Measurements from ENCODE around the gene GALR3.

The GALR3 gene

DNA sequence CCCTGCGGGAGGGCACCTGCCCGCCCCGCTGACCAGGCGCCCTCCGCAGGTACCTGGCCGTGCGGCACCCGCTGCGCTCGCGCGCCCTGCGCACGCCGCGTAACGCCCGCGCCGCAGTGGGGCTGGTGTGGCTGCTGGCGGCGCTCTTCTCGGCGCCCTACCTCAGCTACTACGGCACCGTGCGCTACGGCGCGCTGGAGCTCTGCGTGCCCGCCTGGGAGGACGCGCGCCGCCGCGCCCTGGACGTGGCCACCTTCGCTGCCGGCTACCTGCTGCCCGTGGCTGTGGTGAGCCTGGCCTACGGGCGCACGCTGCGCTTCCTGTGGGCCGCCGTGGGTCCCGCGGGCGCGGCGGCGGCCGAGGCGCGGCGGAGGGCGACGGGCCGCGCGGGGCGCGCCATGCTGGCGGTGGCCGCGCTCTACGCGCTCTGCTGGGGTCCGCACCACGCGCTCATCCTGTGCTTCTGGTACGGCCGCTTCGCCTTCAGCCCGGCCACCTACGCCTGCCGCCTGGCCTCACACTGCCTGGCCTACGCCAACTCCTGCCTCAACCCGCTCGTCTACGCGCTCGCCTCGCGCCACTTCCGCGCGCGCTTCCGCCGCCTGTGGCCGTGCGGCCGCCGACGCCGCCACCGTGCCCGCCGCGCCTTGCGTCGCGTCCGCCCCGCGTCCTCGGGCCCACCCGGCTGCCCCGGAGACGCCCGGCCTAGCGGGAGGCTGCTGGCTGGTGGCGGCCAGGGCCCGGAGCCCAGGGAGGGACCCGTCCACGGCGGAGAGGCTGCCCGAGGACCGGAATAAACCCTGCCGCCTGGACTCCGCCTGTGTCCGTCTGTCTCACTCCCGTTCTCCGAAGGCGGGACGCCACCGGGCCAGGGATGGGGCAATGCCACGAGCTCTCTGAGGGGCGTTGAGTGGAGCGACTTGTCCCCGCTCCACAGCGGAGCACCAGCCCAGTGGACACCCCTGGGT is 1.8 kb downstream of the GALR3 start:
- DNase-seq = no peak

DNA sequence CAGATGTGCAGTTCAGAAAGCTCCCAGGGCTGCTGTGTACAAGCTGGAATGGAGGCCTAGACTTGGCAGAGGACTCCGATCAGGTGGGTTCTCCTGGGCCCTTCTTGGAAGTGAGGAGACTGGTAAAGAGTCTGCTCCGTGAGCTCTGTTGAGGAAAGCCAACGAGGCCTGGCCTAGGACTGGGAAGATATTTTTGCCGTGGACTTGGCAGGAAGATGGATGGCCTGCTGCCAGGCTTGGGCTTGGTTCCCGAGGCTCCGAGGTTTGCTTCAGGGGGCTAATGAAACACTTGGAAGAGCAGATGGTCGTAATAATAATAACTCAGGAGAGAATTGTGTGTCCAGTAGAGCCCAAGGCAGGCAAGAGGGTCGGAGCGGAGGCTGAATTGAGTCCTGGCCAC is 3.9 kb downstream of the GALR3 start:
- DNase-seq = no peak

DNA sequence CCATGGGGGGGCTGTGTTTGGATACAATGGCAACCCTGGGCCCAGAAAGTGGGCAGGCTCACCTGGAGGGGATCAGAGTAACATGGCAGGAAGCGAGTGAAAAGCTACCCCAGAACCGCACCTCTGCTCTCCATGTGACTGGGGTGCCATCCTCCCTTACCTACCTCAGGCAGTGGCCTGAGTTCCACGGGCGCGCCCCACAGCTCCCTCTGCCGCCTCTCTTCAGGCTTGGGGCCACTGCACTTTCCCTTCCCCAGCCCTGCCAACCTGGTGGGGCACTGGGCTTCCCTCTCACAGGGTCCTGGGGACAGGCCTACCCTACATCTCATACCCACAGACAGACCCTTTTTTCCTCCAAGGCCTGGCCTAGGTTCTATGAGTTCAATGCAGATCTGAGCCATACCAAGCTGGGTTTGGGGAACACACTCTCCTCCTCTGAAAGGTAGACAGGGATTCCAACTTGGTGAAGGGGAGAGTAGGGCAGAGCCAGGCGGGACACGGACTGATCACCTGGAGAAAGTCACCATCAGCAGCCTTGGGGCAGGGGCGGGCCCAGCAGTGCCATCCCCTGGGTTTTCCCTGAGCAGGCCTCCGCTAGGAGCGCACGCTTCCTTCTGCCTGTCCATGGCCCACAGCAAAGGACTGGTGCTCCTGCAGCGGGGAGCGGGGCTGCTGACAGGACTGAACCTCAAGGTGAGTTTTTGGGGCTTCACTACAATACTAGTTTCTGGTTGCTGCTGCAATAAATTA is 7.1 kb downstream of the GALR3 start:
- no peak for DNase-seq

DNA sequence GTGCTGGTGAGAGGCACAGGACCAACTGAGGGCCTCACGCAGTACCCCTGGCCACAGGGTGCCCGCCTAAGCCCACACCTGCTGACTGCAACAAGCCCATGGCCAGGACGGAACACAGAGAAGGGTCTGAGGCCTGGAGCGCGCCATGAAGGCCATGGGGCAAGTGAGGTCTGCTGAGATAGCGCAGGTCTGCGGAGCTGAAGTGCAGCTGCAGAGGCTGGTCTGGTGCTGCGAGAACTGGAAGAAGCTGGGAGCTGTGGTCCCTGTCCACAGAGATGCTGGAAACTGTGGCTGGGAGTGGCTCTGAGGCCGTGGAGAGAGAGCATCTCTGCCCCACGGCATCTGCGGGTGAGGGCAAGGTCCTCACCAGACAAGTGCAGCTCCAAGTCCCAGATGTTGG is 8.3 kb downstream of the GALR3 start:
- DNase-seq = no peak

DNA sequence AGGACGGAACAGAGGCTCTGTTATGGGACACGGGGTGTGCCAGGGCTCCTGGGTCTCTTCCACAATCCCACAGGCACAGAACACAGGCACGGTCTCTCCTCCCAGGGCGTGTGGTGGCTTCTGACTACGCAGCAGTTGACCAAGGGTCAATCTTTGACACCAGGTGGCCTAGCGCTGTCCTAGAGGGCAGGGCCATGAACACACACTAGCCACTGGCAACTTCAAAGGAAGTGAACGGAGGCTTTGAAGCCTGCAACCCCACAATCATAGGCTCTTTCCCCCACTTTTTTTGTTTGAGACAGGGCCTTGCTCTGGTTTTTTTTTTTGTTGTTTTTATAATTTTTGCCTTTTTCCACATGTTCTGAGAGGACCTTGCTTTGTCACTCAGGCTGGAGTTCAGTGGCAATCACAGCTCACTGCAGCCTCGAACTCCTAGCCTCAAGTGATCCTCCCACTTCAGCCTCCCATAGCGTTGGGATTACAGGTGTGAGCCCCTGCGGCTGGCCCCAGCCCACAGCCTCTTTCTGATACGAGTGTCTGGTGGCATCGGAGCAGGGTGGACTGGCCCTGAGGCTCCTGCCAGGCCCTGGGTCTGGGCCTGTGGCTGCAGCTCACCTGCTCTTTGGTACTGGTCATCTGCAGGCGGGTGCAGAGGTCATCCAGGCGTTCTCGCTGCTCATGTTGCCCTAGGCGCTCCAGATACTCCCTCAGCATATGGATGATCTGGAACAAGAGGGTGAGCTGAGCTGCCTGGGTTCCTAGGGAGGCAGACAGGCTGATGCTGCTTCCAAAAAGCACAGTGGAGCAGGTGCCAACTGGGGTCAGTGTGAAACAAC is 9.1 kb downstream of the GALR3 start:
- DNase-seq = no peak

DNA sequence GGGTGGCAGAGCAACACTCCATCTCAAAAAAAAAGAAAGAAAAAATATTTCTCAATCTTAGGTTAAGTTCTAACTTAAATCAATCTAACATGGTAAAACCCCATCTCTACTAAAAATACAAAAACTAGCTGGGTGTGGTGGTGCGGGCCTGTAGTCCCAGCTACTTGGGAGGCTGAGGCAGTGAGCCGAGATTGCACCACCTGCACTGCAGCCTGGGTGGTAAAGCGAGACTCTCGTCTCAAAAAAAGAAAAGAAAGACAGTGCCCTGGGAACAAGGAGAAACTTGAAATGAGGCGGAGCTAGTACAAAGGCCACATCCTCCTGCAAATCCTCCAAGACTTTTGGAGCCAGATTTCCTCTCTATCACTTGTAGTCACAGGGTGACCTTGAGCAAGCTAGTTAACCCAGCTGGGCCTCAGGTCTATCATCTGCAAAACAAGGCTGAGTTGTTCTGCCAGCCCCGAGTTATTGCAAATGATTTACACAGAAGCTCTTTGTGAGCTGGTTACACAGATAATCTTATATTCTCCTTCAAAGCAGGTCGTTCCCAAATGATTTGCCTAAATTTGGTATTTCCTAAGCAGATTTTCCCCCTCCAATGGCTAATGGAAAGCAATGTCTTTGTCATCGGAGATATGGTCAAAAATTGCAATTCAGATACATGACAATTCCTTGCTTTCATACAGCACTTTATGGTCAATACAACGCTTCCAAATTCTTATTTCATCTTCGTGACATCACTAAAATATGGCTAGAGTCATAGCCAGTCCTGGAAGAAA is 19.0 kb downstream of the GALR3 start:
- DNase-seq = no peak

DNA sequence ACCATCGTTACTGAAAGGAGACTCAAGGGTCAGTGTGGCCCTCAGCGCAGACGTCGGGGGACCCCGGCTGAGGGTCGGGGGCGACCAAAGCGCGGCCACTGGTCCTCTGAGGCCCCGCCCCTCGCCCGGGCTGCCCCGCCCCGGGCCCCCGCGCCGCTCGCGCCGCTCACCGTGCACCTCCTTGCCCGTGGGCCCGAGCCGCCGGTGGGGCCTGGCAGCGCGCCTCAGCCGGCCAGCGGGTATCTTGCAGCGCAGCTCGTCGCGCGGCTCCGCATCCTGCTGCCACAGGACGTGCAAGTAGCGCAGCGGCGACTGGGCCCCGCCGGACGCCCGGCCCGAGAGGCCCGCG is 20.5 kb downstream of the GALR3 start:
- DNase-seq = no peak

DNA sequence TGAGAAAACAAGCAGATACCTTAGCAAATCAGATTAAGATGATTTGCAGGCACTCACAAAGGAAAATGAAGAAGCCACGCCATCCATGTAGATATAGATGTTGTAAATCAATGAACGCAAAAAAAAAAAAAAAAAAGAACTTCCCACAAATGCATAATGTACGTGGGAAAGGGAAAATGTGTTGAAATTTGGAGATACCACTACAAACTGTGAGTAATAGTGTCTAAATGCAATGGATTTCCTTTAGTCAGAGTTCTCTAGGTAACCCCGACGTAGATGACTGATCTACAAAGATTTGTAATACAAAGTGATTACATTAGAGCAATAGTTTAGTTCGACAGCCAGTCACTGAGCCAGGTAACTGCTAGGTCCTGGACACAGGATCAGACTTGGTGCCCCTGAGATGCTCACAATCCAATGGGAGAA is 21.7 kb downstream of the GALR3 start:
- DNase-seq = no peak

DNA sequence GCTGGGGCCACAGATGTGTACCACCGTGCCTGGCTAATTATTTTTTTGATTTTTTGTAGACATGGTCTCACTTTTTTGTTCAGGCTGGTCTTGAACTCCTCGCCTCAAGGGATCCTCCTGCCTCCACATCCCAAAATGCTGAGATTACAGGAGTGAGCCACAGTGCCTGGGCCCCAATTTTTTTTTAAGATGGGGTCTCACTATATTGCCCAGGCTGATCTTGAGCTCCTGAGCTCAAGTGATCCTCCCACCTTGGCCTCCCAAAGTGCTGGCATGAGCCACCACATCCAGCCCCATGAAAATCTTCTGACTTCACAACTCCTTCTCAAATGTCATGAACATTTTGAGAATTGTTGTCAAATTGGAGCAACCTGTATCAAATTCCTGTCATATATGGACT is 23.3 kb downstream of the GALR3 start:
- no peak for DNase-seq

DNA sequence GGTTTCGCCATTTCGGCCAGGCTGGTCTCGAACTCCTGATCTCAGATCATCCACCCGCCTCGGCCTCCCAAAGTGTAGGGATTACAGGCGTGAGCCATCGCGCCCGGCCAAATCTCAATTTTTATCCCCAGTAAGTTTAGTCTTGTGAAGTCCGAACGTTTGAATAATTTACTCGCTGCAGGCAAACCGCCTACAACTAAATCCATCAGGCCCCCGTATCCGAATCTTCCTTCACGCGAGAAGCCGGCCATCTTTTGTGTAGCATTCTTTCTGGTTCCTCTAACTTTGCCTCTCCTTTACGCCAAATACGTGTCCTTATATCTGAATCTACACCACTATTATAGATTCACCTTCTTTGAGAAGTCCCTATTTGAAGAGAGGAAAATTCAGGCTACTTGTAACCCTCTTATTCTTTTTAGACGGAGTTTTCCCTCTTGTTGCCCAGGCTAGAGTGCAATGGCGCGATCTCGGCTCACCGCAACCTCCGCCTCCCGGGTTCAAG is 25.5 kb downstream of the GALR3 start:
- peak; percentile 72 for DNase-seq

DNA sequence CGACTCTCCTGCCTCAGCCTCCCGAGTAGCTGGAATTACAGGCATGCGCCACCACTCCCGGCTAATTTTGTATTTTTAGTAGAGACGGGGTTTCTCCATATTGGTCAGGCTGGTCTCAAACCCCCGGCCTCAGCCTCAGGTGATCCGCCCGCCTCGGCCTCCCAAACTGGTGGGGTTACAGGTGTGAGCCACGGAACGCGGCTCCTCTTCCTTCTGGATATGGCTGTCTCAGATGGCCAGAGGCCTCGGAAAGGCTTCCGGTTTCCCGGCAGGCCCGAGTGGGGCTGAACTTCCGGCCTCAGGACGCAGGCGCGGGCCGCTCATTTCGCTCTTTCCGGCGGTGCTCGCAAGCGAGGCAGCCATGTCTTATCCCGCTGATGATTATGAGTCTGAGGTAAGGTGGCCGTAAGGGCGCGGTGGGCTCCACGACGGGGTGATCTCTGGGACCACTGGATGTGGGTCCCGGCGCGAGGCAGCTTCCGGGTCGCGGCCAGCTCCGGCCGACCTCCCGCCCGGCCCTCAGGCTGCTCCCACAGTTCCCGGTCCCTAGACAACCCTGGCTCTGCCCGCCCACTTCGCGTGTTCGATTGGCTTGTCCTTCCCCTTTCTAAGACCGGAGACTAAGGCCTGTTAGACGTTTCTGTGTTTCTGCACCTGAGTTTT is 26.0 kb downstream of the GALR3 start, which contains the start of gene EIF3L:
TSS of gene EIF3L (plus strand) at position 331 of the 663 bp plus-strand sequence. CDS start at position 362, 31 bp downstream.
- peak; percentile 96 for DNase-seq

DNA sequence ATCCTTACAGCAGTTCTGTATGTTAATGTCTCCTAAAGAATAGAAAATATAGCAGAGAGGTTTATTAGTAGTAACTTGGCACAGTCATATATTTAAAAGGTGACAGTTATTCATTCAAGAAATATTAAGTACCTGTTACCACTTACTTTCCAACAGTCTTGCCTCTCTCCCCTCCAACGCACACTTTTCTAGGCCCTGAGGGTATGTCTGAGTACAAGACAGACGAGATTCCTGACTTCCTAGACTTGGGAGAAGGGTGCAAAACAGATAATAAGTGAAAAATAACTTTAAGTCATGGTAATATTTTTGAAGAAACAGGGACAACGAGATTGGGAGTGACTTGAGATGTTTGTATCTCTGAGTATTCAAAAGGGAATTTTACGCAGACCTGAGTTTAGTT is 27.6 kb downstream of the GALR3 start:
- DNase-seq = no peak

DNA sequence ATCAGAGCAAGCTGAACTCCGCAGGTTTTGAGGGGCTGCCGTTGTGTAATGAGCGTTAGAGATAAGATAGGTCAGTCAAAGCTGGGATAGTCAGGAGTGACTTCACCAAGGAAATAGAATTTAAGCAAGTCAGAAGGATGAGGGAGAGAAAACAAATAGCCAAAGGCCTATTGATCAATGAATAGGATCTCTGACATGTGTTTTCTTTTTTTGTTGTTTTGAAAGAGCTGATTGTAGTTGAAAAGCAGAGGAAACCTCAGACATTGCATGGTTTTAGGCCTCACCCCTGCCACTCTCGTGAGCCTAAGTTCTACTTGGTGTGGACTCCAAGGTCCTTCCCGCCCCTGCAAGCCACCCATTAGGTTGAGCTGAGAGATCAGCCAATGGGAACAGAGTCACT is 29.2 kb downstream of the GALR3 start:
- no peak for DNase-seq

DNA sequence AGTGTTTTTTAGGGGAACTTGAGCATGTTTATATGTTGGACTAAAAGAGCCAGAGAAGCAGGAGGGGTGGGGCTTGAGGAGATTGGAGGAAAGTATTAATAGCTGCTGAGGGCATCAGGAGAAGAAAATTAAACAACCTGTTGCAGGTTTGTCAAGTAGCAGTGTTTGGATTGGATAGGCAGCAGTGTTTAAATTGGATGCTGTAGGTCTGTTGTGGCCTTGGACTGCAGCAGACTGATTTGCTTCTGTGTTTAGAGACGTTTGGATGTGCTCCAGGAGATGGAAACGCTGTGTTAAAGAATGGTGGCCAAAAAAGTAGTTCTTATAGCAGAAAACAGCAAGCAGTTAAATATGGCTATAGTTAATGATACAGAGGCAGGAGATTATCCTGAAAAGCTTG is 31.8 kb downstream of the GALR3 start:
- no peak for DNase-seq

DNA sequence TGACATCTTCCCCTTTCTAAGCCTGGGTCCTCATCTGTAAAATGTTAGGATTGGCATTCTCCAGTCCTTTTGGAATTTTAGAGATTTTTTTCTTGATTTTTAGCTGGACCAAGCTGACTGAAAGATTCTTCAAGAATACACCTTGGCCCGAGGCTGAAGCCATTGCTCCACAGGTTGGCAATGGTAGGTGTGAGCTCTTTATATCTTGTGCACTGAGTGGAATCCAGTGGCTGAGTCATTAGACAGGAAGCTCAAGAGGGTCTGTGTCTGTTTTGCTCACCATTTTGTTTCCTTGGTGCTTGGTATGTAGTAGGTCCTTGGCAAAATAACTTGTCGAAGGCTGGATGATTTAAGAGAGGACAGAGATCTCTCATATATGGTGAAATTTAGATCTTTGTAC is 32.3 kb downstream of the GALR3 start:
- DNase-seq = no peak

DNA sequence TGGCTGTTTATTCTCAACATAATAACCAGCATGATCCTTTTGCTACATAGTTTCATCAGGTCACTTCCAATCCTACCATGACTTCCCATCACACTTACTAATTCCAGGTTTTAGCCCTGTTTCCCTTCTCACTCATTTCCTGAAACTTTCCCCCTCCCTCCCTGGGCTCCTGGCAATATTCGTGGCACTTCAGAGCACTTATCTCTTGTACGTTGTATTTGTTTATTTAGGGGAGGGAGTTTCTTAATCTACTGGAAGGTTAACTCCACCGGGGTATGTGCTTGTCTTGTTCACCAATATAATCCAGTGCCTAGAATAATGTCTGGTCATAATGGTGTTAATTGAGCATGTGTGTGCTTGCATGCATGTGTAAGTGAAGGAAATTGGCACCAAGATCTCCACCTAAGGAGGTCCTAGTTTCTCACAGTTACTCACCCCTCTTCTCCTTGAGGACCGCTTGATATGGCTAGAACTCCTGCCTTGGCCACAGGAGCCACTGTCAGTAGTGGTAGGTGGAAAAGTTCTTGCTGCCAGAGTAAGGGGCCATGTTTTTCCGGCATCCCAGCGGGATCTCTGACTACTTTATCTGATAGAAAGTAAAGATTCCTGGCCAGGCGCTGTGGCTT is 37.7 kb downstream of the GALR3 start:
- no peak for DNase-seq

DNA sequence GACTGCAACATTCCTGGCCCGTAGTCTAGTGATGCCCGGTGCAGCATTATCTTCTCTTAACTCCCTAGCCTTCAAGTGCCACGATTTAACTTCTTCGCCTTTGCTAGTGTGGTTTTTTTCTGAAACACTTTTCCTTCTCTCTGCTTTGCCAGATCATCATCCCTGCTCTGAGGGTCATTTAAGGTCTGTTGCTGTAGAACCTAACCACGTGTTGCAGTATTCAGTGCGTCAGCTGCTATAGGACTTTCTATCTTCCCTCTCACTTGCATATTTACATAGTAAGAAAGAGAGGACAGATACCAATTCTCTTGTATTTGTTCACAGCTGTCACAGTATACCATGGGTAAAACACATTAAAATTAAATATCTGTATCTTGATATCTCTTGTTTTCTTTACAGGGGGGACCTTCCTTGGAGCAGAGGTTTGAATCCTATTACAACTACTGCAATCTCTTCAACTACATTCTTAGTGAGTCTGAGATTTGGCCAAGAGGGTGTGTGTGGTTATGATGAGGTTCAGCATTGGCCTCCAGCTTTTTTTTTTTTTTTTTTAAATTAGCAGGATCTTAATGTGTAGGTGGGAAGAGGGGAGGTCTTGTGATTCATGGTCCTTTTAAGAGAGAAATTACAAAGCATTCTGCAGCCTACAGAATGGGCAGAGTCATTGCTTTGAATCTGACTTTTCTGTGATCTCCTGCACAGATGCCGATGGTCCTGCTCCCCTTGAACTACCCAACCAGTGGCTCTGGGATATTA is 39.6 kb downstream of the GALR3 start:
- DNase-seq = no peak

DNA sequence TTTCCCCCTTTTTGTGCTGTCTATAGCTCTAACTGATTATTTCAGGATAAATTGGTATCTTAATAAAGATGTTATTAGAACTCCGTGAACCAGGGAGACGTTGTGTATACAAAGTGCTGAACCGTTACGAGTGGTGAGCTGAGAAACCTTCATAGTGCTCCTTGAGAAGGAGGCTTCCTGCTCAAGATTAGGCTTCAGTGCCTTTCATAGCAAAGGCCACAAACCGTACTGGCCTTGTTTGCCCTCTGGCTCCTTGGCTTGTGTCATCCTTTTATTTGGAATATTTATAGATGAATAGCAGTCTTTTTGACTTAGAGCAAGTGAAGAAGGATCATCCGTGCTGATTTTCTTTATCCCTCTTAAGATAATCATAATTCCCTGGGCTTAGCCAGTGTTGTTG is 42.3 kb downstream of the GALR3 start:
- no peak for DNase-seq

DNA sequence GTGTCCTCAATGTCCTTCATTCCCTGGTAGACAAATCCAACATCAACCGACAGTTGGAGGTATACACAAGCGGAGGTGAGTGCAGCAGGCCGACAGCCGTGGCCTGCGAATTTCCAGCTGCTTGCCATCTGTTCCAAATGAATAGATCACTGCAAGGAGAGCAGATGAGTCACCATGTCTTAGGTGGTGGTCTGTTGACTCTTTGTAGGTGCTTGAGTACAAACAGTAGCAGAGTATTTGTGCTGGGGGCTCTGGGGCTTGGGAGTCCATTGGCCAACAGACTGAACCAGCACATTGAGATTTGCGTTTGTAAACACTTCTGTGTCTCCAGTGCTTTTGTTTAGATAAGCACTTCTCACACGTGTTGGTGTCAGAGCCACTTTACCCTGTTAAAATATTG is 47.1 kb downstream of the GALR3 start:
- no peak for DNase-seq

All from OCI-M1 (cell line).